Gastroesophageal sphincter (tissue), 4 donors: ENCODE data around the gene MRPS5. TPM values are rescaled to one million over a fixed set of nuclear protein-coding genes. Genes with fewer than 3 reads are reported as not detected.
"Not testable (repeated sequence)": the region's sequence is repeated elsewhere in the genome, so short reads cannot be mapped to it uniquely, and the experiment has no call there.

Experiments
- ATAC-seq: fragments of 150-250 bp; one replicate; pipeline ENCODE4 v1.9.1; 2016; ENCODE audit warnings: mild to moderate bottlenecking, moderate library complexity
- H3K27ac ChIP-seq, 4 donors: fragments of 200-600 bp; sonication (generic) in 3 of 4; 1 replicate in 3 of 4; 2 replicates in 1 of 4; pipeline ENCODE4 v1.5.1; 2016 to 2019
- H3K27me3 ChIP-seq: fragments of 200-600 bp; sonication (generic); one replicate; pipeline ENCODE4 v1.5.1; 2019
- H3K36me3 ChIP-seq, 2 donors: fragments of 200-600 bp; sonication (generic); one replicate each; pipeline ENCODE4 v1.5.1; 2019; ENCODE audit warnings: control low read depth in 1 of 2
- H3K4me1 ChIP-seq, 3 donors: fragments of 200-600 bp; sonication (generic); 1 replicate in 2 of 3; 2 replicates in 1 of 3; pipeline ENCODE4 v1.5.1; 2016 to 2019; ENCODE audit warnings: control low read depth in 2 of 3
- H3K4me3 ChIP-seq, 2 donors: fragments of 200-600 bp; sonication (generic); one replicate each; pipeline ENCODE4 v1.5.1; 2019; ENCODE audit warnings: mild to moderate bottlenecking in 1 of 2, moderate library complexity in 1 of 2
- H3K9me3 ChIP-seq, 3 donors: fragments of 200-600 bp; sonication (generic); one replicate each; pipeline ENCODE4 v1.5.1; 2017 to 2019; ENCODE audit warnings: control low read depth in 2 of 3
- EP300 ChIP-seq: sonication (generic); formaldehyde crosslinking; IDR thresholded peaks from one replicate; pipeline ENCODE4 v1.6.1; 2017; ENCODE audit warnings: antibody characterized with exemption, mild to moderate bottlenecking
- POLR2A ChIP-seq, 2 donors: fragments of 450-650 bp; IDR thresholded peaks; one replicate each; pipeline ENCODE4 v1.6.1; 2017; ENCODE audit warnings: antibody characterized with exemption in 2 of 2, mild to moderate bottlenecking in 2 of 2, moderate library complexity in 1 of 2
- POLR2AphosphoS5 ChIP-seq: sonication (generic); formaldehyde crosslinking; IDR thresholded peaks from one replicate; pipeline ENCODE4 v1.6.1; 2017; ENCODE audit warnings: antibody characterized with exemption
- WGBS, 2 donors: methylation state at CpG; one replicate each; pipeline ENCODE4 v1.1.5; 2018; ENCODE audit warnings: low coverage in 1 of 2; 5-methylcytosine and 5-hydroxymethylcytosine counted together
- total RNA-seq, 4 donors: library from RNA; depleted of rRNA; stranded (reverse); fragments of >200 nt; gene quantifications; one replicate each; pipeline ENCODE4 v1.1.0, GENCODE V29; 2016
- TF ChIP-seq, protein P1 (sequence below), 4 experiments: fragments of 200-600 bp in 2 of 4; fragments of 450-650 bp in 2 of 4; sonication (generic) in 1 of 4; IDR thresholded peaks; one replicate each; pipeline ENCODE4 v1.5.1; 2017 to 2019; ENCODE audit warnings: antibody characterized with exemption in 4 of 4, mild to moderate bottlenecking in 2 of 4, moderate library complexity in 2 of 4

MRPS5 gene
- total RNA-seq, 4 donors from 2014 or later, result 33.0 to 46.3 (median 41.3) TPM

DNA sequence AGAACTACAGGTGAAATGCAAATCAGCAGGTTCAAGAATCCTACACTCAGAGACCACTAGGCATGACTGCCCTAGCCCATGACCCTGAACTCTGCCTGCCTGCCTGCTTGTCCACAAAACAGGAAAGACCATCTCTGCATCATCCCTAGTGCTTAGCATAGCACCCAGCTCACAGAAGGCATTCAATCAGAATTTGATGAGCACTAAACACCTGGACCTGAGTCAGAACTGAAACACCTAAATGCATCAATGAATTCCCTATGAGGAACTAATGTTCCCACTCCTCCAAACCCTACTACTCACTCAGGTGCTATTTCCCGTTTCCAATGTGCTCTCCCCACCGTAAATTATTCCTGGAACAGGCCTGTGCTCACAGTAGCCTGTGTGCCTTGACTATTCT lies 21.7 kb downstream of the MRPS5 start:
- WGBS, 2 donors, result 95 to 100% methylated on average over 2 of the region's 2 CpGs
- Histone ChIP-seq H3K4me1 (no peaks in the 10 kb centered on the region), H3K36me3 (peaks cover 8 to 89% of the 10 kb centered on the region in 2 donors), H3K9me3 (no peaks in the 10 kb centered on the region), H3K27me3 (no peaks in the 10 kb centered on the region), H3K27ac (no peak overlapping the region), H3K4me3 (no peak overlapping the region)
- no peak for ATAC-seq
- TF ChIP-seq, protein P1, sequence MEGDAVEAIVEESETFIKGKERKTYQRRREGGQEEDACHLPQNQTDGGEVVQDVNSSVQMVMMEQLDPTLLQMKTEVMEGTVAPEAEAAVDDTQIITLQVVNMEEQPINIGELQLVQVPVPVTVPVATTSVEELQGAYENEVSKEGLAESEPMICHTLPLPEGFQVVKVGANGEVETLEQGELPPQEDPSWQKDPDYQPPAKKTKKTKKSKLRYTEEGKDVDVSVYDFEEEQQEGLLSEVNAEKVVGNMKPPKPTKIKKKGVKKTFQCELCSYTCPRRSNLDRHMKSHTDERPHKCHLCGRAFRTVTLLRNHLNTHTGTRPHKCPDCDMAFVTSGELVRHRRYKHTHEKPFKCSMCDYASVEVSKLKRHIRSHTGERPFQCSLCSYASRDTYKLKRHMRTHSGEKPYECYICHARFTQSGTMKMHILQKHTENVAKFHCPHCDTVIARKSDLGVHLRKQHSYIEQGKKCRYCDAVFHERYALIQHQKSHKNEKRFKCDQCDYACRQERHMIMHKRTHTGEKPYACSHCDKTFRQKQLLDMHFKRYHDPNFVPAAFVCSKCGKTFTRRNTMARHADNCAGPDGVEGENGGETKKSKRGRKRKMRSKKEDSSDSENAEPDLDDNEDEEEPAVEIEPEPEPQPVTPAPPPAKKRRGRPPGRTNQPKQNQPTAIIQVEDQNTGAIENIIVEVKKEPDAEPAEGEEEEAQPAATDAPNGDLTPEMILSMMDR (IDR thresholded peaks at IDR 0.05), result no peak
- TF ChIP-seq POLR2AphosphoS5 (no peak), EP300 (no peak), POLR2A (IDR thresholded peaks at IDR 0.05) (no peak)

DNA sequence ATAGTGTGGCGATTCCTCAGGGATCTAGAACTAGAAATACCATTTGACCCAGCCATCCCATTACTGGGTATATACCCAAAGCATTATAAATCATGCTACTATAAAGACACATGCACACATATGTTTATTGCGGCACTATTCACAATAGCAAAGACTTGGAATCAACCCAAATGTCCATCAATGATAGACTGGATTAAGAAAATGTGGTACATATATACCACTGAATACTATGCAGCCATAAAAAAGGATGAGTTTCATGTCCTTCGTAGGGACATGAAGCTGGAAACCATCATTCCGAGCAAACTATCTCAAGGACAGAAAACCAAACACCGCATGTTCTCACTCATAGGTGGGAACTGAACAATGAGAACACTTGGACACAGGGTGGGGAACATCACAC lies 23.3 kb downstream of the MRPS5 start:
- H3K27ac ChIP-seq, H3K4me1 ChIP-seq, H3K27me3 ChIP-seq, ATAC-seq, H3K4me3 ChIP-seq, H3K9me3 ChIP-seq: not testable (repeated sequence)
- WGBS, 2 donors, result 94 to 96% methylated on average over 4 to 5 of the region's 5 CpGs
- peaks cover 4 to 89% of the 10 kb centered on the region in 2 donors for H3K36me3 ChIP-seq

DNA sequence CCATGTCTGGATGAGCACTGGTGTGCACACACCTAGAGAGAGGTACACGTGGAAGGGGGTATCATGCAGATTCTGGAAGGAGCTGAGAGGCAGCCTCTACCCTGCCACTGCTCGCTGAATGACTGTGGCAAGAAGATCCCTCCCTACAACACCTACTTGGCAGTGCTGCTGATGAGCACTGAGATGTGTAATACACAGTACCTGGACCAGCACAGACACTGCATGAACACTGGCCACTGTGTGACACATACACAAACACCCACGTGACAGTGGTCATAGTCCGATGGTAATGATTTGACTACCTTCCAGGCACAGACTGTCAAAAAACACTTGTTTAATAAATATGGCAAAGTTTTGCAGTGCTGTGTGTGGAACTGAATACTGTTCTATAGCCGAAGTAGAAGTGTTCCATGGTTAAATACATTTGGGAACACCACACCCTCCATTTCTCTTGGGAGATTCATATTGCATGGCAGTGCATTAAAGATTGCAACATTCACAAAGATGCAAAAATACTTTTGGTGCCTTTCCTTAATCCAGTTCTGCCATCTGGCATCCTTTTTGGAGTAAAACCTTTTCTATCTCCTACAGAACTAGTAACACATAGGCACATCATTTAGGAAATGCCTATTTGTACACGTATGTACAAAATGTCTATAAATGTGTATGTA lies 29.6 kb downstream of the MRPS5 start:
- Histone ChIP-seq H3K27ac (no peak overlapping the region), H3K36me3 (peaks cover 0 to 87% of the 10 kb centered on the region in 2 donors), H3K9me3 (no peaks in the 10 kb centered on the region), H3K4me3 (no peak overlapping the region), H3K4me1 (no peaks in the 10 kb centered on the region), H3K27me3 (no peaks in the 10 kb centered on the region)
- no peak for ATAC-seq
- TF ChIP-seq POLR2AphosphoS5, result no peak
- TF ChIP-seq, protein P1 (IDR thresholded peaks at IDR 0.05), result no peak
- TF ChIP-seq EP300, result no peak
- TF ChIP-seq POLR2A (IDR thresholded peaks at IDR 0.05), result no peak
- 92 to 97% methylated on average over 4 to 6 of the region's 6 CpGs for WGBS, 2 donors

DNA sequence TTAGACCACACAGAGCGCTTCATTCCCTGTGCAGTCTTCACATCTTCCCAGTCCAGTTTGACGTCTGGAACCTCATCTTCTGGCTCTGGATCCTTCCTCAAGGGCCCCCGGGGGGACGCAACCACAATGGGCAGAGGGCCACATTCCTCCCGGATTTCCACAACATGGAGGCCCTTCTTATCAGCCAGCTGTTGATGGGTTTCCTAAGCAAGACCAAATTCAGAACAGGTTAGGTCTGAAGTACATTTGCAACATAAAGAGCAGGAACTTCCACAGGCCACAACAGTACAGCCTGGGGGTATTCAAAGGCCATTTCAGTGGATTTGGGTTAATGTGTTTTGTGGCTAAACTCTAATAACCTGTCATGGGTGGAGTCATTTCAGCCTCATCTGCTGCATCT lies 34.2 kb downstream of the MRPS5 start:
- 100% methylated on average over 4 of the region's 5 CpGs; no CpG with 5 or more reads in 1 of the 2 donors for WGBS, 2 donors
- H3K4me3 ChIP-seq, result no peak overlapping the region
- no peaks in the 10 kb centered on the region for H3K27me3 ChIP-seq
- no peaks in the 10 kb centered on the region for H3K4me1 ChIP-seq
- TF ChIP-seq, protein P1 (IDR thresholded peaks at IDR 0.05), result no peak
- no peak for TF ChIP-seq EP300
- no peak for TF ChIP-seq POLR2AphosphoS5
- TF ChIP-seq POLR2A (IDR thresholded peaks at IDR 0.05), result no peak
- ATAC-seq, result no peak
- H3K36me3 ChIP-seq, result peaks cover 0 to 78% of the 10 kb centered on the region in 2 donors
- H3K9me3 ChIP-seq, result no peaks in the 10 kb centered on the region
- H3K27ac ChIP-seq, result no peak overlapping the region

DNA sequence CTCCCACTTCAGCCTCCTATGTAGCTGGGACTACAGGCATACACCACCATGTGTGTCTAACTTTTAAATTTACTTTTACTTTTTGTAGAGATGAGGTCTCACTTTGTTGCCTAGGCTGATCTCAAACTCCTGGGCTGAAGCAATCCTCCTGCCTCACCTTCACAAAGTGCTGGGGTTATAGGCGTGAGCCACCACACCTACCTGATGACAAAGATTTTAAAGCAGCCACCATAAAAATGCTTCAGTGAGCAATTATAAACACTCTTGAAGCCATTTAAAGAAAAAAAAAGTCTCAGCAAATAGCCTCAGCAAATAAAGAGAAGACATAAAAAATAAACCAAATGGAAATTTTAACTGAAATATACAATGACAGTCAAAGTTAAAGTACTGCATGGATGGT lies 35.6 kb downstream of the MRPS5 start:
- Histone ChIP-seq H3K9me3 (no peaks in the 10 kb centered on the region), H3K4me1 (no peaks in the 10 kb centered on the region), H3K4me3 (no peak overlapping the region), H3K36me3 (peaks cover 0 to 64% of the 10 kb centered on the region in 2 donors), H3K27ac (no peak overlapping the region), H3K27me3 (no peaks in the 10 kb centered on the region)
- no peak for ATAC-seq
- TF ChIP-seq POLR2AphosphoS5 (no peak), EP300 (no peak), POLR2A (IDR thresholded peaks at IDR 0.05) (no peak)
- TF ChIP-seq, protein P1 (IDR thresholded peaks at IDR 0.05), result no peak
- WGBS, 2 donors, result 85% methylated on average over 1 of the region's 1 CpG; no CpG with 5 or more reads in 1 of the 2 donors
